HEK293 (cell line): Measurements from ENCODE around the gene CDH23.

Experiments
- CTCF ChIA-PET: fragments of 350-600 bp; formaldehyde crosslinking; extraction: SDS; loops from one replicate; lab custom pipeline; 2021; ENCODE audit warnings: antibody characterized with exemption; lab: Yijun Ruan, JAX
- POLR2A ChIA-PET: fragments of 300-600 bp; formaldehyde crosslinking; extraction: SDS; loops from one replicate; lab custom pipeline; 2020; ENCODE audit warnings: antibody characterized with exemption, inconsistent platforms; lab: Yijun Ruan, JAX
- H3K27ac ChIP-seq: fragments of 200-500 bp; sonication (Bioruptor generic); 2 replicates; pipeline ENCODE4 v1.5.1; 2014; ENCODE audit warnings: low read depth, low read length, control low read depth, inconsistent platforms; ENCODE audit errors: extremely low read depth
- H3K36me3 ChIP-seq, 2 experiments: fragments of 200-500 bp in 1 of 2; sonication (Bioruptor generic) in 1 of 2; 1 replicate in 1 of 2; 2 replicates in 1 of 2; pipeline ENCODE4 v1.5.1; 2014 to 2017; ENCODE audit warnings: inconsistent platforms in 2 of 2, low read length in 2 of 2; ENCODE audit not compliant: control insufficient read depth in 2 of 2, insufficient read depth in 1 of 2
- H3K4me1 ChIP-seq: fragments of 200-500 bp; sonication (Bioruptor generic); 2 replicates; pipeline ENCODE4 v1.5.1; 2014; ENCODE audit warnings: mild to moderate bottlenecking, low read length, inconsistent platforms; ENCODE audit not compliant: control insufficient read depth, insufficient read depth
- H3K4me3 ChIP-seq: 2 replicates; pipeline ENCODE4 v1.5.1; 2011; ENCODE audit warnings: low read depth, mild to moderate bottlenecking, control low read depth, low read length, moderate library complexity
- H3K9me3 ChIP-seq: fragments of 200-500 bp; sonication (Bioruptor generic); 2 replicates; pipeline ENCODE4 v1.5.1; 2014; ENCODE audit warnings: low read depth, low read length, inconsistent platforms; ENCODE audit not compliant: control insufficient read depth, insufficient read depth
- GFI1B ChIP-seq: fragments of 450-650 bp; formaldehyde crosslinking; IDR thresholded peaks from 2 replicates; pipeline ENCODE4 v1.5.1; 2016; ENCODE audit warnings: missing biosample characterization, missing genetic modification characterization
- GLIS2 ChIP-seq: fragments of 450-650 bp; formaldehyde crosslinking; IDR thresholded peaks from 2 replicates; pipeline ENCODE4 v1.5.1; 2016; ENCODE audit warnings: missing biosample characterization, missing genetic modification characterization
- KLF16 ChIP-seq: fragments of 450-650 bp; formaldehyde crosslinking; IDR thresholded peaks from 2 replicates; pipeline ENCODE4 v1.5.1; 2017; ENCODE audit warnings: missing biosample characterization, missing genetic modification characterization
- KLF7 ChIP-seq: fragments of 450-650 bp; formaldehyde crosslinking; IDR thresholded peaks from 2 replicates; pipeline ENCODE4 v1.5.1; 2016; ENCODE audit warnings: missing biosample characterization, missing genetic modification characterization, borderline replicate concordance
- SCRT2 ChIP-seq: fragments of 450-650 bp; formaldehyde crosslinking; IDR thresholded peaks from 2 replicates; pipeline ENCODE4 v1.5.1; 2016; ENCODE audit warnings: missing biosample characterization, missing genetic modification characterization
- SP2 ChIP-seq: fragments of 450-650 bp; formaldehyde crosslinking; IDR thresholded peaks from 2 replicates; pipeline ENCODE4 v1.5.1; 2016; ENCODE audit warnings: missing biosample characterization, missing genetic modification characterization
- ZNF112 ChIP-seq: fragments of 450-650 bp; formaldehyde crosslinking; IDR thresholded peaks from 2 replicates; pipeline ENCODE4 v1.5.0; 2017; ENCODE audit warnings: missing biosample characterization, missing genetic modification characterization
- ZNF169 ChIP-seq: fragments of 450-650 bp; formaldehyde crosslinking; IDR thresholded peaks from 2 replicates; pipeline ENCODE4 v1.5.1; 2016; ENCODE audit warnings: missing biosample characterization, missing genetic modification characterization
- ZNF354C ChIP-seq: fragments of 450-650 bp; formaldehyde crosslinking; IDR thresholded peaks from 2 replicates; pipeline ENCODE4 v1.5.1; 2016; ENCODE audit warnings: missing biosample characterization, missing genetic modification characterization, low read depth, borderline replicate concordance
- ZNF366 ChIP-seq: fragments of 450-650 bp; formaldehyde crosslinking; conservative IDR thresholded peaks from 2 replicates; pipeline ENCODE4 v1.5.1; 2016; ENCODE audit warnings: missing biosample characterization, missing genetic modification characterization
- ZNF610 ChIP-seq: fragments of 450-650 bp; formaldehyde crosslinking; IDR thresholded peaks from 2 replicates; pipeline ENCODE4 v1.5.1; 2016; ENCODE audit warnings: missing biosample characterization, missing genetic modification characterization, borderline replicate concordance
- ZNF658 ChIP-seq: fragments of 450-650 bp; formaldehyde crosslinking; IDR thresholded peaks from 2 replicates; pipeline ENCODE4; 2016; ENCODE audit warnings: missing biosample characterization, missing genetic modification characterization
- ZNF777 ChIP-seq: fragments of 450-650 bp; formaldehyde crosslinking; IDR thresholded peaks from 2 replicates; pipeline ENCODE4 v1.5.1; 2017; ENCODE audit warnings: missing biosample characterization, missing genetic modification characterization, borderline replicate concordance
- TF ChIP-seq, protein P1 (sequence below): fragments of 450-650 bp; formaldehyde crosslinking; IDR thresholded peaks from 2 replicates; pipeline ENCODE4 v1.5.1; 2016; ENCODE audit warnings: missing biosample characterization, missing genetic modification characterization
- TF ChIP-seq, protein P2 (sequence below): fragments of 450-650 bp; formaldehyde crosslinking; IDR thresholded peaks from 2 replicates; pipeline ENCODE4 v1.5.1; 2016; ENCODE audit warnings: missing biosample characterization, missing genetic modification characterization
- TF ChIP-seq, protein P3 (sequence below): fragments of 450-650 bp; formaldehyde crosslinking; IDR thresholded peaks from 2 replicates; pipeline ENCODE4 v1.5.1; 2016; ENCODE audit warnings: missing biosample characterization, missing genetic modification characterization
- TF ChIP-seq, protein P4 (sequence below): fragments of 450-650 bp; formaldehyde crosslinking; IDR thresholded peaks from 2 replicates; pipeline ENCODE4 v1.5.1; 2016; ENCODE audit warnings: missing biosample characterization, missing genetic modification characterization, low read depth
- TF ChIP-seq, protein P5 (sequence below): fragments of 450-650 bp; formaldehyde crosslinking; IDR thresholded peaks from 2 replicates; pipeline ENCODE4 v1.5.1; 2016; ENCODE audit warnings: missing biosample characterization, missing genetic modification characterization
- TF ChIP-seq, protein P6 (sequence below): fragments of 450-650 bp; formaldehyde crosslinking; IDR thresholded peaks from 2 replicates; pipeline ENCODE4 v1.5.0; 2017; ENCODE audit warnings: missing biosample characterization, missing genetic modification characterization, borderline replicate concordance
- TF ChIP-seq, protein P7 (sequence below): fragments of 450-650 bp; formaldehyde crosslinking; conservative IDR thresholded peaks from 2 replicates; pipeline ENCODE4 v1.5.1; 2016; ENCODE audit warnings: low read depth, missing biosample characterization, missing genetic modification characterization

Gene CDH23

DNA sequence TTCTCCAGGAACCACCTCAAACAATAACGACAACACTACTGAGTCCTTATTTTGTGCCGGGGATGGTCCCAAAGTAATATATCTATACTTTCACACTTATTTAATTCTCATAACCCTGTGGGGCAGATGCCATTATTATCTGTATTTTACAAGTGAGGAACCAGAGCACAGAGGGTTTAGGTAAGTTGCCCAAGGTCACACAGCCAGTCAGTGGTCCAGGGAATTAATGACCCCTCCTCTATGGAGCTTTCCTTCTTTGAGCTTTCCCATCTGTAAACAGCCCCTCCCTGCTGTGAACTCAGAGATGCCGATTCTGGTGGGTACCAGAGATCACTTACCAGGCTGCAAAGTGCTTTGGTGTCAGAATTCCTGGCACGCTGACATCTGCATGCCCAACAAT is 217.2 kb downstream of the CDH23 start:
- TF ChIP-seq SP2 (tag by site-specific recombination) (no peak), KLF16 (no peak)
- TF ChIP-seq, protein P1, sequence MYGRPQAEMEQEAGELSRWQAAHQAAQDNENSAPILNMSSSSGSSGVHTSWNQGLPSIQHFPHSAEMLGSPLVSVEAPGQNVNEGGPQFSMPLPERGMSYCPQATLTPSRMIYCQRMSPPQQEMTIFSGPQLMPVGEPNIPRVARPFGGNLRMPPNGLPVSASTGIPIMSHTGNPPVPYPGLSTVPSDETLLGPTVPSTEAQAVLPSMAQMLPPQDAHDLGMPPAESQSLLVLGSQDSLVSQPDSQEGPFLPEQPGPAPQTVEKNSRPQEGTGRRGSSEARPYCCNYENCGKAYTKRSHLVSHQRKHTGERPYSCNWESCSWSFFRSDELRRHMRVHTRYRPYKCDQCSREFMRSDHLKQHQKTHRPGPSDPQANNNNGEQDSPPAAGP: no peak
- TF ChIP-seq, protein P2, sequence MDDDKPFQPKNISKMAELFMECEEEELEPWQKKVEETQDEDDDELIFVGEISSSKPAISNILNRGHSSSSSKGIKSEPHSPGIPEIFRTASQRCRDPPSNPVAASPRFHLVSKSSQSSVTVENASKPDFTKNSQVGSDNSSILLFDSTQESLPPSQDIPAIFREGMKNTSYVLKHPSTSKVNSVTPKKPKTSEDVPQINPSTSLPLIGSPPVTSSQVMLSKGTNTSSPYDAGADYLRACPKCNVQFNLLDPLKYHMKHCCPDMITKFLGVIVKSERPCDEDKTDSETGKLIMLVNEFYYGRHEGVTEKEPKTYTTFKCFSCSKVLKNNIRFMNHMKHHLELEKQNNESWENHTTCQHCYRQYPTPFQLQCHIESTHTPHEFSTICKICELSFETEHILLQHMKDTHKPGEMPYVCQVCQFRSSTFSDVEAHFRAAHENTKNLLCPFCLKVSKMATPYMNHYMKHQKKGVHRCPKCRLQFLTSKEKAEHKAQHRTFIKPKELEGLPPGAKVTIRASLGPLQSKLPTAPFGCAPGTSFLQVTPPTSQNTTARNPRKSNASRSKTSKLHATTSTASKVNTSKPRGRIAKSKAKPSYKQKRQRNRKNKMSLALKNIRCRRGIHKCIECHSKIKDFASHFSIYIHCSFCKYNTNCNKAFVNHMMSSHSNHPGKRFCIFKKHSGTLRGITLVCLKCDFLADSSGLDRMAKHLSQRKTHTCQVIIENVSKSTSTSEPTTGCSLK (tag by site-specific recombination): no peak
- no peak overlapping the region for H3K27ac ChIP-seq
- CTCF ChIA-PET: interaction anchor here (0.8 to 1.2 kb wide), 3 partner anchors 10 to 300 kb away, joined by 3 read pairs; no protein-coding TSS in a partner anchor
- no peaks in the 10 kb centered on the region for H3K4me1 ChIP-seq
- no peak overlapping the region for H3K4me3 ChIP-seq
- POLR2A ChIA-PET: no interaction called here
- no peaks in the 10 kb centered on the region for H3K9me3 ChIP-seq
- no peaks in the 10 kb centered on the region for H3K36me3 ChIP-seq

DNA sequence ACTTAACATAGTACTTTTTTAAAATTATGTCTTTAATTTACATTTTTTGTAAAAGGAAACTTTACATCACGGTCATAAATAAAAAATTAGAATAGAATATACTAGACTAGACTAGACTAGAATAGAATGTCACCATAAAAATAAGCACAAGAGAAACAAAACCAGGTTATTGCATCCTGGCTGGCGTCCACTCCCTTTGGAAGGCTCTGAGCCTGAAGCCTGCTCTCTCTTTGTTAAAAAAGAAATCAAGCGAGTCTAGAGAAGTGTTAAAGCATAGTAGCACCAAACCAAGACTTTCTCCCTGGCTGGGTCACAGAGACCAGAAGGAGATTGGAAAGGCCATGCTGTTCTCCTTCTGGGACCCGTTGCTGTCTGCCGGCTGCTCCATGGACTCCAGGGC is 218.2 kb downstream of the CDH23 start:
- POLR2A ChIA-PET: no interaction called here
- no peaks in the 10 kb centered on the region for H3K9me3 ChIP-seq
- no peak overlapping the region for H3K27ac ChIP-seq
- no peak overlapping the region for H3K4me3 ChIP-seq
- no peaks in the 10 kb centered on the region for H3K36me3 ChIP-seq
- CTCF ChIA-PET: no interaction called here
- H3K4me1 ChIP-seq: no peaks in the 10 kb centered on the region
- TF ChIP-seq, protein P3, sequence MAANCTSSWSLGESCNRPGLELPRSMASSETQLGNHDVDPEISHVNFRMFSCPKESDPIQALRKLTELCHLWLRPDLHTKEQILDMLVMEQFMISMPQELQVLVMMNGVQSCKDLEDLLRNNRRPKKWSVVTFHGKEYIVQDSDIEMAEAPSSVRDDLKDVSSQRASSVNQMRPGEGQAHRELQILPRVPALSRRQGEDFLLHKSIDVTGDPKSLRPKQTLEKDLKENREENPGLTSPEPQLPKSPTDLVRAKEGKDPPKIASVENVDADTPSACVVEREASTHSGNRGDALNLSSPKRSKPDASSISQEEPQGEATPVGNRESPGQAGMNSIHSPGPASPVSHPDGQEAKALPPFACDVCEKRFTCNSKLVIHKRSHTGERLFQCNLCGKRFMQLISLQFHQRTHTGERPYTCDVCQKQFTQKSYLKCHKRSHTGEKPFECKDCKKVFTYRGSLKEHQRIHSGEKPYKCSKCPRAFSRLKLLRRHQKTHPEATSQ: no peak
- TF ChIP-seq ZNF658 (tag by site-specific recombination): no peak
- TF ChIP-seq ZNF777 (tag by site-specific recombination): no peak
- TF ChIP-seq, protein P4, sequence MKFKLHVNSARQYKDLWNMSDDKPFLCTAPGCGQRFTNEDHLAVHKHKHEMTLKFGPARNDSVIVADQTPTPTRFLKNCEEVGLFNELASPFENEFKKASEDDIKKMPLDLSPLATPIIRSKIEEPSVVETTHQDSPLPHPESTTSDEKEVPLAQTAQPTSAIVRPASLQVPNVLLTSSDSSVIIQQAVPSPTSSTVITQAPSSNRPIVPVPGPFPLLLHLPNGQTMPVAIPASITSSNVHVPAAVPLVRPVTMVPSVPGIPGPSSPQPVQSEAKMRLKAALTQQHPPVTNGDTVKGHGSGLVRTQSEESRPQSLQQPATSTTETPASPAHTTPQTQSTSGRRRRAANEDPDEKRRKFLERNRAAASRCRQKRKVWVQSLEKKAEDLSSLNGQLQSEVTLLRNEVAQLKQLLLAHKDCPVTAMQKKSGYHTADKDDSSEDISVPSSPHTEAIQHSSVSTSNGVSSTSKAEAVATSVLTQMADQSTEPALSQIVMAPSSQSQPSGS (tag by site-specific recombination): no peak
- TF ChIP-seq ZNF610 (tag by site-specific recombination): no peak
- TF ChIP-seq ZNF366 (tag by site-specific recombination): no peak
- TF ChIP-seq GFI1B (tag by site-specific recombination): no peak
- TF ChIP-seq KLF7: no peak
- TF ChIP-seq, protein P5, sequence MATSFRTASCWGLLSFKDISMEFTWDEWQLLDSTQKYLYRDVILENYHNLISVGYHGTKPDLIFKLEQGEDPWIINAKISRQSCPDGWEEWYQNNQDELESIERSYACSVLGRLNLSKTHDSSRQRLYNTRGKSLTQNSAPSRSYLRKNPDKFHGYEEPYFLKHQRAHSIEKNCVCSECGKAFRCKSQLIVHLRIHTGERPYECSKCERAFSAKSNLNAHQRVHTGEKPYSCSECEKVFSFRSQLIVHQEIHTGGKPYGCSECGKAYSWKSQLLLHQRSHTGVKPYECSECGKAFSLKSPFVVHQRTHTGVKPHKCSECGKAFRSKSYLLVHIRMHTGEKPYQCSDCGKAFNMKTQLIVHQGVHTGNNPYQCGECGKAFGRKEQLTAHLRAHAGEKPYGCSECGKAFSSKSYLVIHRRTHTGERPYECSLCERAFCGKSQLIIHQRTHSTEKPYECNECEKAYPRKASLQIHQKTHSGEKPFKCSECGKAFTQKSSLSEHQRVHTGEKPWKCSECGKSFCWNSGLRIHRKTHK: no peak
- TF ChIP-seq, protein P6, sequence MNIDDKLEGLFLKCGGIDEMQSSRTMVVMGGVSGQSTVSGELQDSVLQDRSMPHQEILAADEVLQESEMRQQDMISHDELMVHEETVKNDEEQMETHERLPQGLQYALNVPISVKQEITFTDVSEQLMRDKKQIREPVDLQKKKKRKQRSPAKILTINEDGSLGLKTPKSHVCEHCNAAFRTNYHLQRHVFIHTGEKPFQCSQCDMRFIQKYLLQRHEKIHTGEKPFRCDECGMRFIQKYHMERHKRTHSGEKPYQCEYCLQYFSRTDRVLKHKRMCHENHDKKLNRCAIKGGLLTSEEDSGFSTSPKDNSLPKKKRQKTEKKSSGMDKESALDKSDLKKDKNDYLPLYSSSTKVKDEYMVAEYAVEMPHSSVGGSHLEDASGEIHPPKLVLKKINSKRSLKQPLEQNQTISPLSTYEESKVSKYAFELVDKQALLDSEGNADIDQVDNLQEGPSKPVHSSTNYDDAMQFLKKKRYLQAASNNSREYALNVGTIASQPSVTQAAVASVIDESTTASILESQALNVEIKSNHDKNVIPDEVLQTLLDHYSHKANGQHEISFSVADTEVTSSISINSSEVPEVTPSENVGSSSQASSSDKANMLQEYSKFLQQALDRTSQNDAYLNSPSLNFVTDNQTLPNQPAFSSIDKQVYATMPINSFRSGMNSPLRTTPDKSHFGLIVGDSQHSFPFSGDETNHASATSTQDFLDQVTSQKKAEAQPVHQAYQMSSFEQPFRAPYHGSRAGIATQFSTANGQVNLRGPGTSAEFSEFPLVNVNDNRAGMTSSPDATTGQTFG (tag by site-specific recombination): no peak
- TF ChIP-seq SCRT2 (tag by site-specific recombination): no peak
- TF ChIP-seq, protein P7, sequence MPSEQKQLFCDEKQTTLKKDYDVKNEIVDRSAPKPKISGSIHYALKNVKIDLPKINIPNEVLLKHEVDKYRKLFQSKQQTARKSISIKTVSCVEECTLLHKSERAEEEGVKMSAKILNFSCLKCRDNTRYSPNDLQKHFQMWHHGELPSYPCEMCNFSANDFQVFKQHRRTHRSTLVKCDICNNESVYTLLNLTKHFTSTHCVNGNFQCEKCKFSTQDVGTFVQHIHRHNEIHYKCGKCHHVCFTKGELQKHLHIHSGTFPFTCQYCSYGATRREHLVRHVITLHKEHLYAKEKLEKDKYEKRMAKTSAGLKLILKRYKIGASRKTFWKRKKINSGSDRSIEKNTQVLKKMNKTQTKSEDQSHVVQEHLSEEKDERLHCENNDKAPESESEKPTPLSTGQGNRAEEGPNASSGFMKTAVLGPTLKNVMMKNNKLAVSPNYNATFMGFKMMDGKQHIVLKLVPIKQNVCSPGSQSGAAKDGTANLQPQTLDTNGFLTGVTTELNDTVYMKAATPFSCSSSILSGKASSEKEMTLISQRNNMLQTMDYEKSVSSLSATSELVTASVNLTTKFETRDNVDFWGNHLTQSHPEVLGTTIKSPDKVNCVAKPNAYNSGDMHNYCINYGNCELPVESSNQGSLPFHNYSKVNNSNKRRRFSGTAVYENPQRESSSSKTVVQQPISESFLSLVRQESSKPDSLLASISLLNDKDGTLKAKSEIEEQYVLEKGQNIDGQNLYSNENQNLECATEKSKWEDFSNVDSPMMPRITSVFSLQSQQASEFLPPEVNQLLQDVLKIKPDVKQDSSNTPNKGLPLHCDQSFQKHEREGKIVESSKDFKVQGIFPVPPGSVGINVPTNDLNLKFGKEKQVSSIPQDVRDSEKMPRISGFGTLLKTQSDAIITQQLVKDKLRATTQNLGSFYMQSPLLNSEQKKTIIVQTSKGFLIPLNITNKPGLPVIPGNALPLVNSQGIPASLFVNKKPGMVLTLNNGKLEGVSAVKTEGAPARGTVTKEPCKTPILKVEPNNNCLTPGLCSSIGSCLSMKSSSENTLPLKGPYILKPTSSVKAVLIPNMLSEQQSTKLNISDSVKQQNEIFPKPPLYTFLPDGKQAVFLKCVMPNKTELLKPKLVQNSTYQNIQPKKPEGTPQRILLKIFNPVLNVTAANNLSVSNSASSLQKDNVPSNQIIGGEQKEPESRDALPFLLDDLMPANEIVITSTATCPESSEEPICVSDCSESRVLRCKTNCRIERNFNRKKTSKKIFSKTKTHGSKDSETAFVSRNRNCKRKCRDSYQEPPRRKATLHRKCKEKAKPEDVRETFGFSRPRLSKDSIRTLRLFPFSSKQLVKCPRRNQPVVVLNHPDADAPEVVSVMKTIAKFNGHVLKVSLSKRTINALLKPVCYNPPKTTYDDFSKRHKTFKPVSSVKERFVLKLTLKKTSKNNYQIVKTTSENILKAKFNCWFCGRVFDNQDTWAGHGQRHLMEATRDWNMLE (tag by site-specific recombination): no peak
- TF ChIP-seq ZNF169: no peak
- no peak for TF ChIP-seq ZNF112 (tag by site-specific recombination)
- no peak for TF ChIP-seq ZNF354C (tag by site-specific recombination)
- no peak for TF ChIP-seq GLIS2
